ENCODE results near the gene FAM9A.

GRCh38 chrX:8801041-8801599, at the start of gene FAM9A:
- no peak for TF ChIP-seq POLR2A (IDR thresholded peaks at IDR 0.05; ENCODE audit: low read length)
- no peak for TF ChIP-seq GATA1 (IDR thresholded peaks at IDR 0.05; ENCODE audit: low read depth, low read length)
